GM12891 (cell line): ENCODE measurements around the gene BTRC.
"Not testable (repeated sequence)": the region's sequence is repeated elsewhere in the genome, so short reads cannot be mapped to it uniquely, and the experiment has no call there.

Source experiments
- DNase-seq: peaks from one replicate; pipeline ENCODE4 v3.0.0; 2011; ENCODE audit warnings: low spot score; ENCODE audit not compliant: insufficient read length
- FAIRE-seq: peaks from 2 replicates; lab custom pipeline; 2011; peaks lifted over from hg19 to GRCh38; lab: Jason Lieb, UNC
- PAX5 ChIP-seq: IDR thresholded peaks from 2 replicates; pipeline ENCODE4 v1.6.1; 2011; ENCODE audit warnings: low read length, moderate library complexity, mild to moderate bottlenecking; ENCODE audit not compliant: insufficient read depth, severe bottlenecking
- POLR2A ChIP-seq: IDR thresholded peaks from 2 replicates; pipeline ENCODE4 v1.6.1; 2011; ENCODE audit warnings: low read depth, low read length, control low read depth
- POLR2AphosphoS5 ChIP-seq: IDR thresholded peaks from 2 replicates; pipeline ENCODE4 v1.6.1; 2011; ENCODE audit warnings: low read depth, low read length, control low read depth
- POU2F2 ChIP-seq: IDR thresholded peaks from 2 replicates; pipeline ENCODE4 v1.6.1; 2011; ENCODE audit warnings: low read depth, mild to moderate bottlenecking, control low read depth, low read length, moderate library complexity
- SPI1 ChIP-seq: IDR thresholded peaks from 2 replicates; pipeline ENCODE4 v1.6.1; 2011; ENCODE audit warnings: low read depth, low read length, control low read depth
- TAF1 ChIP-seq: IDR thresholded peaks from 2 replicates; pipeline ENCODE4 v1.6.1; 2011; ENCODE audit warnings: low read depth, low read length, control low read depth

BTRC gene

GRCh38 chr10:101322266-101323108, 31.5 kb upstream of the BTRC start:
- no peak for DNase-seq

GRCh38 chr10:101323495-101323894, 30.5 kb upstream of the BTRC start:
- TF ChIP-seq POU2F2 (no peak), SPI1 (no peak), POLR2AphosphoS5 (no peak), PAX5 (no peak), TAF1 (no peak)
- DNase-seq (no peak), FAIRE-seq (no peak)

More at GRCh38 chr10:101322266-101323108, 31.5 kb upstream of the BTRC start:
- no peak for TF ChIP-seq PAX5
- TF ChIP-seq POU2F2, result no peak
- TF ChIP-seq SPI1, result no peak
- no peak for TF ChIP-seq POLR2AphosphoS5
- no peak for TF ChIP-seq POLR2A
- no peak for TF ChIP-seq TAF1
- no peak for FAIRE-seq

GRCh38 chr10:101327454-101327853, 26.5 kb upstream of the BTRC start:
- FAIRE-seq, DNase-seq: not testable (repeated sequence)

GRCh38 chr10:101329341-101330032, 24.5 kb upstream of the BTRC start:
- DNase-seq (no peak), FAIRE-seq (no peak)
- no peak for TF ChIP-seq PAX5
- TF ChIP-seq POLR2AphosphoS5, result no peak
- TF ChIP-seq TAF1, result no peak
- no peak for TF ChIP-seq POLR2A
- TF ChIP-seq POU2F2, result no peak
- TF ChIP-seq SPI1, result no peak

GRCh38 chr10:101330231-101330630, 23.7 kb upstream of the BTRC start:
- DNase-seq (no peak), FAIRE-seq (no peak)
- TF ChIP-seq PAX5 (no peak), SPI1 (no peak), TAF1 (no peak), POLR2AphosphoS5 (no peak), POLR2A (no peak)

- no peak for TF ChIP-seq POLR2A
- no peak for TF ChIP-seq POLR2AphosphoS5
- TF ChIP-seq POU2F2, result no peak
- TF ChIP-seq TAF1, result no peak
- TF ChIP-seq PAX5, result no peak
- FAIRE-seq (no peak), DNase-seq (no peak)
These were observed 23.2 kb upstream of the BTRC start for GRCh38 chr10:101330631-101331225.

GRCh38 chr10:101331956-101332355, 22.0 kb upstream of the BTRC start:
- TF ChIP-seq PAX5 (no peak), POLR2AphosphoS5 (no peak), TAF1 (no peak)
- FAIRE-seq (no peak), DNase-seq (no peak)

- FAIRE-seq, DNase-seq: not testable (repeated sequence)
These were observed 19.7 kb upstream of the BTRC start for GRCh38 chr10:101334259-101334658.

- TF ChIP-seq PAX5 (no peak), TAF1 (no peak), SPI1 (no peak), POLR2AphosphoS5 (no peak), POU2F2 (no peak), POLR2A (no peak)
- FAIRE-seq (no peak), DNase-seq (no peak)
These were observed 17.6 kb upstream of the BTRC start for GRCh38 chr10:101336382-101336781.

GRCh38 chr10:101337836-101338235, 16.1 kb upstream of the BTRC start:
- TF ChIP-seq POU2F2, result no peak
- no peak for TF ChIP-seq TAF1
- no peak for TF ChIP-seq SPI1
- TF ChIP-seq POLR2A, result no peak
- TF ChIP-seq PAX5, result no peak
- TF ChIP-seq POLR2AphosphoS5, result no peak
- FAIRE-seq, result no peak

GRCh38 chr10:101341438-101341837, 12.5 kb upstream of the BTRC start:
- DNase-seq (no peak), FAIRE-seq (no peak)
- TF ChIP-seq POU2F2 (no peak), TAF1 (no peak), SPI1 (no peak)

More at GRCh38 chr10:101337836-101338235, 16.1 kb upstream of the BTRC start:
- DNase-seq, result no peak
